HepG2 (cell line): ENCODE measurements around the gene INAFM2. TPM values are rescaled to one million over a fixed set of nuclear protein-coding genes. Genes with fewer than 3 reads are reported as not detected.
A peak's percentile ranks its signal among the peaks of the same experiment; 100 is the strongest.

ENCODE experiments used
- ADNP ChIP-seq: sonication (generic); formaldehyde crosslinking; IDR thresholded peaks from 2 replicates; pipeline ENCODE4 v1.4.0; 2020; ENCODE audit warnings: missing genetic modification reagents
- BRCA1 ChIP-seq: sonication (generic); formaldehyde crosslinking; IDR thresholded peaks from 2 replicates; pipeline ENCODE4 v1.4.0; 2020; ENCODE audit warnings: missing genetic modification reagents
- MIER2 ChIP-seq: IDR thresholded peaks from 2 replicates; pipeline ENCODE4 v1.6.1; 2016; ENCODE audit warnings: missing biosample characterization, missing genetic modification reagents
- MTF2 ChIP-seq: sonication (generic); formaldehyde crosslinking; IDR thresholded peaks from 2 replicates; pipeline ENCODE4 v1.5.0; 2020; ENCODE audit warnings: missing genetic modification reagents, borderline replicate concordance
- NCOA1 ChIP-seq: sonication (generic); formaldehyde crosslinking; IDR thresholded peaks from 2 replicates; pipeline ENCODE4 v1.9.0; 2021; ENCODE audit warnings: missing genetic modification reagents
- NFE2 ChIP-seq: sonication (generic); formaldehyde crosslinking; IDR thresholded peaks from 2 replicates; pipeline ENCODE4 v1.4.0; 2020; ENCODE audit warnings: missing genetic modification reagents
- NFIC ChIP-seq: IDR thresholded peaks from 2 replicates; pipeline ENCODE4 v1.6.1; 2012; ENCODE audit warnings: mild to moderate bottlenecking, low read length, inconsistent platforms
- PHF20 ChIP-seq: sonication (generic); formaldehyde crosslinking; IDR thresholded peaks from 2 replicates; pipeline ENCODE4 v1.5.0; 2020; ENCODE audit warnings: mild to moderate bottlenecking, missing genetic modification reagents
- RAD21 ChIP-seq: fragments of 450-650 bp; formaldehyde crosslinking; IDR thresholded peaks from 2 replicates; pipeline ENCODE4 v1.5.0; 2020; ENCODE audit warnings: mild to moderate bottlenecking
- ZBTB40 ChIP-seq, 2 experiments: fragments of 450-650 bp in 1 of 2; sonication (generic) in 1 of 2; formaldehyde crosslinking in 1 of 2; IDR thresholded peaks; 2 replicates each; pipeline versions ENCODE4 v1.6.1 to v1.8.0; 2016 to 2022; ENCODE audit warnings: antibody characterized with exemption in 1 of 2, mild to moderate bottlenecking in 1 of 2, missing genetic modification reagents in 1 of 2
- ZNF367 ChIP-seq: sonication (generic); formaldehyde crosslinking; IDR thresholded peaks from 2 replicates; pipeline ENCODE4 v1.4.0; 2020; ENCODE audit warnings: missing genetic modification reagents, borderline replicate concordance
- ZSCAN22 ChIP-seq: sonication (generic); formaldehyde crosslinking; IDR thresholded peaks from 2 replicates; pipeline ENCODE4 v1.4.0; 2020; ENCODE audit warnings: mild to moderate bottlenecking, missing genetic modification reagents
- polyA plus RNA-seq, 8 experiments: library from polyadenylated mRNA; depleted of rRNA in 3 of 8; stranded (reverse) in 7 of 8; unstranded in 1 of 8; fragments of >200 nt; fragmentation: Illumina TruSeq in 4 of 8; extraction: Trizol in 4 of 8; gene quantifications; 2 replicates each; pipeline versions ENCODE4 v1.2.1 to v1.2.3, GENCODE V29; 2011 to 2016; ENCODE audit warnings: low read depth in 4 of 8, missing spikeins in 1 of 8, mixed read lengths in 1 of 8; ENCODE audit not compliant: insufficient read depth in 1 of 8
- total RNA-seq, 5 experiments: library from RNA; depleted of rRNA; stranded (reverse); fragments of >200 nt; fragmentation: Illumina TruSeq; extraction: Trizol; gene quantifications; 2 replicates each; pipeline ENCODE4 v1.2.3, GENCODE V29; 2016; ENCODE audit warnings: low read depth in 1 of 5
- TF ChIP-seq, protein P1 (sequence below): sonication (generic); formaldehyde crosslinking; IDR thresholded peaks from 2 replicates; pipeline ENCODE4 v1.5.0; 2020; ENCODE audit warnings: missing genetic modification reagents
- TF ChIP-seq, protein P2 (sequence below): sonication (generic); formaldehyde crosslinking; IDR thresholded peaks from 2 replicates; pipeline ENCODE4 v1.5.0; 2020; ENCODE audit warnings: mild to moderate bottlenecking, low read depth, missing genetic modification reagents, borderline replicate concordance
- TF ChIP-seq, protein P3 (sequence below): sonication (generic); formaldehyde crosslinking; IDR thresholded peaks from 2 replicates; pipeline ENCODE4 v1.9.0; 2022; ENCODE audit warnings: low read depth, missing genetic modification reagents

The INAFM2 gene
- total and polyA plus RNA-seq, 2 of the 13 experiments (the other 11 are each of a cell fraction or from before 2014, with no cell fraction given), result 5.5 to 6.5 TPM

- TF ChIP-seq ZBTB40 (IDR thresholded peaks at IDR 0.05), result no peak
- TF ChIP-seq ZBTB40 (CRISPR knock-in tag; IDR thresholded peaks at IDR 0.05), result no peak
- no peak for TF ChIP-seq PHF20 (CRISPR knock-in tag)
- no peak for TF ChIP-seq ZNF367 (CRISPR knock-in tag)
- no peak for TF ChIP-seq NCOA1 (CRISPR knock-in tag)
- peak; percentile 83 for TF ChIP-seq MTF2
- TF ChIP-seq, protein P1, sequence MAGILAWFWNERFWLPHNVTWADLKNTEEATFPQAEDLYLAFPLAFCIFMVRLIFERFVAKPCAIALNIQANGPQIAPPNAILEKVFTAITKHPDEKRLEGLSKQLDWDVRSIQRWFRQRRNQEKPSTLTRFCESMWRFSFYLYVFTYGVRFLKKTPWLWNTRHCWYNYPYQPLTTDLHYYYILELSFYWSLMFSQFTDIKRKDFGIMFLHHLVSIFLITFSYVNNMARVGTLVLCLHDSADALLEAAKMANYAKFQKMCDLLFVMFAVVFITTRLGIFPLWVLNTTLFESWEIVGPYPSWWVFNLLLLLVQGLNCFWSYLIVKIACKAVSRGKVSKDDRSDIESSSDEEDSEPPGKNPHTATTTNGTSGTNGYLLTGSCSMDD, result no peak
- peak; percentile 43; the same call in 1 of the 2 replicates for TF ChIP-seq RAD21 (CRISPR knock-in tag)
- no peak for TF ChIP-seq ADNP (CRISPR knock-in tag)
- TF ChIP-seq, protein P2, sequence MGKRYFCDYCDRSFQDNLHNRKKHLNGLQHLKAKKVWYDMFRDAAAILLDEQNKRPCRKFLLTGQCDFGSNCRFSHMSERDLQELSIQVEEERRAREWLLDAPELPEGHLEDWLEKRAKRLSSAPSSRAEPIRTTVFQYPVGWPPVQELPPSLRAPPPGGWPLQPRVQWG, result no peak
- peak; percentile 34; the same call in 1 of the 2 replicates for TF ChIP-seq BRCA1 (CRISPR knock-in tag)
- no peak for TF ChIP-seq NFIC
- TF ChIP-seq, protein P3, sequence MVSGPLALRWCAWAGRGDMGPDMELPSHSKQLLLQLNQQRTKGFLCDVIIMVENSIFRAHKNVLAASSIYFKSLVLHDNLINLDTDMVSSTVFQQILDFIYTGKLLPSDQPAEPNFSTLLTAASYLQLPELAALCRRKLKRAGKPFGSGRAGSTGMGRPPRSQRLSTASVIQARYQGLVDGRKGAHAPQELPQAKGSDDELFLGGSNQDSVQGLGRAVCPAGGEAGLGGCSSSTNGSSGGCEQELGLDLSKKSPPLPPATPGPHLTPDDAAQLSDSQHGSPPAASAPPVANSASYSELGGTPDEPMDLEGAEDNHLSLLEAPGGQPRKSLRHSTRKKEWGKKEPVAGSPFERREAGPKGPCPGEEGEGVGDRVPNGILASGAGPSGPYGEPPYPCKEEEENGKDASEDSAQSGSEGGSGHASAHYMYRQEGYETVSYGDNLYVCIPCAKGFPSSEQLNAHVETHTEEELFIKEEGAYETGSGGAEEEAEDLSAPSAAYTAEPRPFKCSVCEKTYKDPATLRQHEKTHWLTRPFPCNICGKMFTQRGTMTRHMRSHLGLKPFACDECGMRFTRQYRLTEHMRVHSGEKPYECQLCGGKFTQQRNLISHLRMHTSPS (CRISPR knock-in tag), result no peak
- no peak for TF ChIP-seq NFE2 (CRISPR knock-in tag)
- TF ChIP-seq ZSCAN22, result no peak
- no peak for TF ChIP-seq MIER2 (CRISPR knock-in tag)
Measured at GRCh38 chr15:40282147-40282868, 41.2 kb upstream of the INAFM2 start (continued).
